ENCODE data around the gene P2RX7.

Gene P2RX7

DNA sequence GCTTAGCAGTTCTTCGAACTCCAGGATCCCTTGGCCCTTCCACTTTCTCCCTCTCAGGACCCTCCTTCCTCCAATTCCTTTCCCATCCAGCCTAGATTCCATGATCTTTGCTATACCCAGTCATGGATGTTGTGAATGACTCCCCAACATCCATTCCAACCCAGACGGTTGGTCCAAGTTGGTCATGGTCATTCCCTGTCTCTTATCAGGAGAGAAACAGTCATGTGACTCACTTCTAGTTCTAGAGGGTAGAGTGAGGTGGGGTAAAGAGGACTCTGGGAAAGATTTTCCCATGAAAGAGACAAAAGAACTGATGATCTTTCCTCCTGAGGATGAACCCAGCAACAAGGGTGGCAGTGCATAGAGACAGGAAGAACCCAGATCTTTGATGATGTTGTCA is 9.2 kb upstream of the P2RX7 start:
- no peak overlapping the region for H3K4me2 ChIP-seq (ENCODE audit: low read depth, low read length, poor library complexity, severe bottlenecking)
- no peak overlapping the region for H3K9ac ChIP-seq (ENCODE audit: low read length)
- no peak overlapping the region for H3K27ac ChIP-seq (ENCODE audit: low read depth, low read length)
- TF ChIP-seq, protein P1, sequence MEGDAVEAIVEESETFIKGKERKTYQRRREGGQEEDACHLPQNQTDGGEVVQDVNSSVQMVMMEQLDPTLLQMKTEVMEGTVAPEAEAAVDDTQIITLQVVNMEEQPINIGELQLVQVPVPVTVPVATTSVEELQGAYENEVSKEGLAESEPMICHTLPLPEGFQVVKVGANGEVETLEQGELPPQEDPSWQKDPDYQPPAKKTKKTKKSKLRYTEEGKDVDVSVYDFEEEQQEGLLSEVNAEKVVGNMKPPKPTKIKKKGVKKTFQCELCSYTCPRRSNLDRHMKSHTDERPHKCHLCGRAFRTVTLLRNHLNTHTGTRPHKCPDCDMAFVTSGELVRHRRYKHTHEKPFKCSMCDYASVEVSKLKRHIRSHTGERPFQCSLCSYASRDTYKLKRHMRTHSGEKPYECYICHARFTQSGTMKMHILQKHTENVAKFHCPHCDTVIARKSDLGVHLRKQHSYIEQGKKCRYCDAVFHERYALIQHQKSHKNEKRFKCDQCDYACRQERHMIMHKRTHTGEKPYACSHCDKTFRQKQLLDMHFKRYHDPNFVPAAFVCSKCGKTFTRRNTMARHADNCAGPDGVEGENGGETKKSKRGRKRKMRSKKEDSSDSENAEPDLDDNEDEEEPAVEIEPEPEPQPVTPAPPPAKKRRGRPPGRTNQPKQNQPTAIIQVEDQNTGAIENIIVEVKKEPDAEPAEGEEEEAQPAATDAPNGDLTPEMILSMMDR (IDR thresholded peaks at IDR 0.05; ENCODE audit: insufficient read depth, low read length, poor library complexity, severe bottlenecking) = no peak
- TF ChIP-seq EZH2phosphoT487 (conservative IDR thresholded peaks at IDR 0.05; ENCODE audit: low read length) = no peak
- no peaks in the 10 kb centered on the region for H3K9me2 ChIP-seq (replicated peaks; ENCODE audit: insufficient read depth, low read length)
- no peaks in the 10 kb centered on the region for H3K27me3 ChIP-seq (ENCODE audit: low read length)
- H3K9me3 ChIP-seq (ENCODE audit: insufficient read depth, low read length) = no peaks in the 10 kb centered on the region
- no peak overlapping the region for H2AFZ ChIP-seq (ENCODE audit: low read depth, low read length, severe bottlenecking)
- H3K4me3 ChIP-seq (ENCODE audit: insufficient read depth, low read length, poor library complexity, severe bottlenecking) = no peak overlapping the region
- no peaks in the 10 kb centered on the region for H3F3A ChIP-seq (ENCODE audit: insufficient read depth)
- no peaks in the 10 kb centered on the region for H3K79me2 ChIP-seq (ENCODE audit: insufficient read depth, low read length)
- H3K36me3 ChIP-seq (ENCODE audit: low read length) = no peaks in the 10 kb centered on the region
- no peaks in the 10 kb centered on the region for H4K20me1 ChIP-seq (ENCODE audit: low read depth, low read length)

DNA sequence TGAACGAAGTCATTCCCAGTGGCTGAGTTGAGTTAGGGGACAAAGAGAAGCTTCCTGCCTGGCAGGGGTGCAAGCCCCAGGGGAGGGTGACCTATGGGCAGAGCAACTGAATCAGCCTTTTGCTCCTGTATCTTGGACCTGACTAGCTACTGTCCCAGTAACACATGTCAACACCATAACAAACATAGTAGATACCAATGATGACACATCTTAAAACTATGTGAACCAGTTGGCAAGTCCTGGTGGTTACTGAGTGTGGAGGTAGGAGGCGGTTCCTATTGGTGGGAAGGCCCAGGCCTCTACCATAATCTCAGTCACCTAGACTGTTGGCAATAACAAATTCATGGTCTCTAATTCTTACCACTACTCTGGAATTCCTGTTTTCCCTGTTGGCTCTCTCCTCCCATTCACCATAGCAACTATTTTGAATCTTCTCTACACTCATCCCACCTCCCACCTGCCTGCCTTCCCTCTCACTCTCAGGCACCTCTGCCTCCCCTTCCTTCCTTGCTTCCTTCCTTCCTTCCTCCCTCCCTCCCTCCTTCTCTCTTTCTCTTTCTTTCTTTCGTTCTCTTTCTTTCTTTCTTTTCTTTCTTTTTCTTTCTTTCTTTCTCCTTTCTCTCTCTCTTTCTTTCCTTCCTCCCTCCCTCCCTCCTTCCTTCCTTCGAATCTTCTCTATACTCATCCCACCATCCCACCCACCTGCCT is 8.1 kb upstream of the P2RX7 start:
- no peak overlapping the region for H3K27ac ChIP-seq (ENCODE audit: low read depth, low read length)
- no peak overlapping the region for H3K4me2 ChIP-seq (ENCODE audit: low read depth, low read length, poor library complexity, severe bottlenecking)

DNA sequence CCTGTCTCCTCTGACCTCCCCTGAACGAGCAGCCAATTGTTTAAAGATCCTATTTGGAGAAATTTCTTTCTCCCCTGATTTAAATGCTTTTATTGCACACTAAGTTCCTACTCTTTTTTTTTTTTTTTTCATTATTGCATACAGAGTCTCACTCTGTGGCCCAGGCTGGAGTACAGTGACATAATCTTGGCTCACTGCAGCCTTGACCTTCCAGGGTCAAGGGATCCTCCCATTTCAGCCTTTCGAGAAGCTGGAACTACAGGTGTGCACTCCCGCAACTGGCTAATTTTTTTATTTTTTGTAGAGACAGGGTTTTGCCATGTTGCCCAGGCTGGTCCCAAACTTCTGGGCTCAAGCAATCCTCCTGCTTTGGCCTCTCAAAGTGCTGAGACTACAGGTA is 5.2 kb upstream of the P2RX7 start:
- no peak overlapping the region for H3K4me2 ChIP-seq (ENCODE audit: low read depth, low read length, poor library complexity, severe bottlenecking)
- no peaks in the 10 kb centered on the region for H3K9me2 ChIP-seq (replicated peaks; ENCODE audit: insufficient read depth, low read length)
- H3K27ac ChIP-seq (ENCODE audit: low read depth, low read length) = no peak overlapping the region
- no peaks in the 10 kb centered on the region for H4K20me1 ChIP-seq (ENCODE audit: low read depth, low read length)
- no peaks in the 10 kb centered on the region for H3K27me3 ChIP-seq (ENCODE audit: low read length)
- no peaks in the 10 kb centered on the region for H3K9me3 ChIP-seq (ENCODE audit: insufficient read depth, low read length)
- H3K4me3 ChIP-seq (ENCODE audit: insufficient read depth, low read length, poor library complexity, severe bottlenecking) = no peak overlapping the region
- H2AFZ ChIP-seq (ENCODE audit: low read depth, low read length, severe bottlenecking) = no peak overlapping the region
- H3K36me3 ChIP-seq (ENCODE audit: low read length) = no peaks in the 10 kb centered on the region
- H3F3A ChIP-seq (ENCODE audit: insufficient read depth) = no peaks in the 10 kb centered on the region
- H3K79me2 ChIP-seq (ENCODE audit: insufficient read depth, low read length) = no peaks in the 10 kb centered on the region
- no peak overlapping the region for H3K9ac ChIP-seq (ENCODE audit: low read length)
- no peak for TF ChIP-seq EZH2phosphoT487 (conservative IDR thresholded peaks at IDR 0.05; ENCODE audit: low read length)
- TF ChIP-seq, protein P1 (IDR thresholded peaks at IDR 0.05; ENCODE audit: insufficient read depth, low read length, poor library complexity, severe bottlenecking) = no peak

More for the DNA sequence above, 8.1 kb upstream of the P2RX7 start:
- Histone ChIP-seq H3K9me2 (replicated peaks; ENCODE audit: insufficient read depth, low read length) (no peaks in the 10 kb centered on the region), H3K36me3 (ENCODE audit: low read length) (no peaks in the 10 kb centered on the region), H2AFZ (ENCODE audit: low read depth, low read length, severe bottlenecking) (no peak overlapping the region), H3K79me2 (ENCODE audit: insufficient read depth, low read length) (no peaks in the 10 kb centered on the region), H3K27me3 (ENCODE audit: low read length) (no peaks in the 10 kb centered on the region), H3K9me3 (ENCODE audit: insufficient read depth, low read length) (no peaks in the 10 kb centered on the region), H3K9ac (ENCODE audit: low read length) (no peak overlapping the region), H3F3A (ENCODE audit: insufficient read depth) (no peaks in the 10 kb centered on the region), H3K4me3 (ENCODE audit: insufficient read depth, low read length, poor library complexity, severe bottlenecking) (no peak overlapping the region), H4K20me1 (ENCODE audit: low read depth, low read length) (no peaks in the 10 kb centered on the region)
- TF ChIP-seq, protein P1 (IDR thresholded peaks at IDR 0.05; ENCODE audit: insufficient read depth, low read length, poor library complexity, severe bottlenecking) = no peak
- TF ChIP-seq EZH2phosphoT487 (conservative IDR thresholded peaks at IDR 0.05; ENCODE audit: low read length) = no peak
